Esophagus muscularis mucosa (tissue), 4 donors: Measurements from ENCODE around the gene STK16. TPM values are rescaled to one million over a fixed set of nuclear protein-coding genes. Genes with fewer than 3 reads are reported as not detected.

Experiments
- DNase-seq: peaks from one replicate; pipeline ENCODE4 v3.0.0-alpha.2; 2017; ENCODE audit errors: extremely low spot score
- H3K27ac ChIP-seq, 4 donors: fragments of 200-600 bp; sonication (generic); replicated peaks in 1 of 4; 1 replicate in 3 of 4; 2 replicates in 1 of 4; pipeline ENCODE4 v1.5.1; 2016 to 2019; ENCODE audit warnings: mild to moderate bottlenecking in 1 of 4
- H3K27me3 ChIP-seq, 4 donors: fragments of 200-600 bp; sonication (generic); one replicate each; pipeline versions ENCODE4 v1.5.1 to v1.6.0; 2016 to 2019
- H3K36me3 ChIP-seq, 4 donors: fragments of 200-600 bp; sonication (generic); one replicate each; pipeline ENCODE4 v1.5.1; 2016 to 2019
- H3K4me1 ChIP-seq, 4 donors: fragments of 200-600 bp; sonication (generic); one replicate each; pipeline ENCODE4 v1.5.1; 2016 to 2019
- H3K4me3 ChIP-seq, 4 donors: fragments of 200-600 bp; sonication (generic); 1 replicate in 2 of 4; 2 replicates in 2 of 4; pipeline ENCODE4 v1.5.1; 2016 to 2019; ENCODE audit warnings: mild to moderate bottlenecking in 4 of 4, moderate library complexity in 1 of 4
- H3K9me3 ChIP-seq, 4 donors: fragments of 200-600 bp; sonication (generic); 1 replicate in 3 of 4; 2 replicates in 1 of 4; pipeline ENCODE4 v1.5.1; 2016 to 2019
- CTCF ChIP-seq, 3 experiments: fragments of 200-600 bp in 2 of 3; fragments of 450-650 bp in 1 of 3; sonication (generic) in 2 of 3; IDR thresholded peaks; one replicate each; pipeline ENCODE4 v1.5.1; 2017 to 2019; ENCODE audit warnings: antibody characterized with exemption in 3 of 3, mild to moderate bottlenecking in 2 of 3, moderate library complexity in 1 of 3
- EP300 ChIP-seq: sonication (generic); formaldehyde crosslinking; IDR thresholded peaks from one replicate; pipeline ENCODE4 v1.6.1; 2017; ENCODE audit warnings: antibody characterized with exemption
- POLR2A ChIP-seq: fragments of 450-650 bp; IDR thresholded peaks from one replicate; pipeline ENCODE4 v1.6.1; 2017; ENCODE audit warnings: antibody characterized with exemption, moderate library complexity, mild to moderate bottlenecking, low read depth
- POLR2AphosphoS5 ChIP-seq, 2 donors: sonication (generic); formaldehyde crosslinking; IDR thresholded peaks; one replicate each; pipeline ENCODE4 v1.6.1; 2017; ENCODE audit warnings: antibody characterized with exemption in 2 of 2
- WGBS: methylation state at CpG from one replicate; pipeline ENCODE4 v1.1.5; 2018; 5-methylcytosine and 5-hydroxymethylcytosine counted together
- intact Hi-C: fragments of 100-400 bp; cut with DNase I; formaldehyde crosslinking; loops from one replicate; pipeline ENCODE4 v1.15.1; 2023
- total RNA-seq, 4 donors: library from RNA; depleted of rRNA; stranded (reverse); fragments of >200 nt; gene quantifications; one replicate each; pipeline versions ENCODE4 v1.1.0 to v1.2.1, GENCODE V29; 2016

Gene STK16
- total RNA-seq, 4 donors from 2014 or later, result 12.8 to 21.6 (median 16.7) TPM

DNA sequence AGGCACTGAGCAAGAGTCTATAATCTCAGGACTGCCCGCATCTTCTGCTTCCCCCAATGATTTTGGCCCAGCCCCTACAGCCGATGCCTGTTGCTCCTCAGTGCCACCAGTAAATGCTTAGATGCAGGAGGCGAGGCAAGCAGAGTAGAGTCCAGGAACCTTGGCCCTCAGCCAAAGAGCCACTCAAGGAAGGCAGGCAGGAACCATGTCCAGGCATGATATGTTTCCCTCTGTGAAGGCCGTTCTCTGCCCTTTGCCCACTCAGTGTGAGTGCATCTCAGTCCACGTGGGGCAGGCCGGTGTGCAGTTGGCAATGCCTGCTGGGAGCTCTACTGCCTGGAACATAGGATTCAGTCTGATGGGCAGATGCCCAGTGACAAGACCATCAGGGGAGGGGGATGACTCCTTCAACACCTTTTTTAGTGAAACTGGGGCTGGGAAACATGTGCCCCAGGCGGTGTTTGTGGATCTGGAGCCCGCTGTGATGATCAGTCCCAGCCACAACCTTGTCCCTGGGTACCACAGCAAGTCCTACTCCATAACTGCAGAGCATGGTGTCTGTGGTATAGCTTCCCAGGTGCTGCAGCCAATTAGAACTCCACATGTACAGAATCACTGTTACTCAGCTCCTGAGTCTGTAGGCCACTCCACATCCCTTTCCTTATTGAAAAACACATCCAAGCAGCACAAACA is 24.2 kb downstream of the STK16 start:
- Histone ChIP-seq H3K4me3 (no peak overlapping the region), H3K27me3 (no peaks in the 10 kb centered on the region), H3K36me3 (no peaks in the 10 kb centered on the region), H3K4me1 (peaks cover 8 to 9% (median 8%) of the 10 kb centered on the region in 4 donors), H3K27ac (no peak overlapping the region), H3K9me3 (no peaks in the 10 kb centered on the region)
- WGBS, result 55% methylated on average over 6 of the region's 8 CpGs
- DNase-seq, result no peak
- TF ChIP-seq POLR2A (no peak), CTCF (IDR thresholded peaks at IDR 0.05) (no peak), POLR2AphosphoS5 (IDR thresholded peaks at IDR 0.05) (no peak), EP300 (no peak)
- intact Hi-C loops, result no loop called here

DNA sequence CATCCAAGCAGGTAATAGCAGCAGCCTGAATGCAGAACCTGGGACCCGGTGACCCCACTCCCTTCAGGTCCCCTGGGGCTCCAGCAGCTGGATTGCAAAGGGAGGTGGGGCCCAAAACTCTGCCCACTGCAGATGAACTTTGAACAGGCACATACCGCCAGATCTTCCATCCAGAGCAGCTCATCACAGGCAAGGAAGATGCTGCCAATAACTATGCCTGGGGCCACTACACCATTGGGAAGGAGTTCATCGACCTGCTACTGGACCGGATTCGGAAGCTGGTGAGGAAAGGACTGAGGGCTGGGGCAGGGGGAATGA is 24.7 kb downstream of the STK16 start:
- Histone ChIP-seq H3K9me3 (no peaks in the 10 kb centered on the region), H3K27ac (no peak overlapping the region), H3K27me3 (no peaks in the 10 kb centered on the region), H3K4me3 (no peak overlapping the region), H3K36me3 (no peaks in the 10 kb centered on the region), H3K4me1 (peaks cover 8 to 13% (median 10%) of the 10 kb centered on the region in 4 donors)
- 83% methylated on average over 5 of the region's 5 CpGs for WGBS
- no peak for DNase-seq
- intact Hi-C loops, result no loop called here
- TF ChIP-seq EP300 (no peak), CTCF (IDR thresholded peaks at IDR 0.05) (no peak), POLR2A (no peak), POLR2AphosphoS5 (IDR thresholded peaks at IDR 0.05) (no peak)

GRCh38 chr2:219271021-219271420 is 25.7 kb downstream of the STK16 start:
- Histone ChIP-seq H3K4me3 (no peak overlapping the region), H3K27me3 (no peaks in the 10 kb centered on the region), H3K4me1 (peaks cover 8 to 14% (median 11%) of the 10 kb centered on the region in 4 donors), H3K27ac (no peak overlapping the region), H3K9me3 (no peaks in the 10 kb centered on the region), H3K36me3 (no peaks in the 10 kb centered on the region)
- intact Hi-C loops, result no loop called here
- no peak for TF ChIP-seq EP300
- no peak for TF ChIP-seq CTCF (IDR thresholded peaks at IDR 0.05)
- TF ChIP-seq POLR2AphosphoS5 (IDR thresholded peaks at IDR 0.05), result no peak
- TF ChIP-seq POLR2A, result no peak
- WGBS, result 88% methylated on average over 2 of the region's 2 CpGs
- no peak for DNase-seq

- TF ChIP-seq POLR2A (no peak), CTCF (IDR thresholded peaks at IDR 0.05) (no peak), EP300 (no peak), POLR2AphosphoS5 (IDR thresholded peaks at IDR 0.05) (no peak)
- peaks cover 8 to 14% (median 11%) of the 10 kb centered on the region in 4 donors for H3K4me1 ChIP-seq
- no peaks in the 10 kb centered on the region for H3K27me3 ChIP-seq
- no peaks in the 10 kb centered on the region for H3K9me3 ChIP-seq
- intact Hi-C loops, result no loop called here
- no peak overlapping the region for H3K27ac ChIP-seq
- WGBS, result 88% methylated on average over 4 of the region's 4 CpGs
- no peak overlapping the region for H3K4me3 ChIP-seq
- DNase-seq, result no peak
- H3K36me3 ChIP-seq, result no peaks in the 10 kb centered on the region
Measured at GRCh38 chr2:219272356-219272755, 27.1 kb downstream of the STK16 start.

DNA sequence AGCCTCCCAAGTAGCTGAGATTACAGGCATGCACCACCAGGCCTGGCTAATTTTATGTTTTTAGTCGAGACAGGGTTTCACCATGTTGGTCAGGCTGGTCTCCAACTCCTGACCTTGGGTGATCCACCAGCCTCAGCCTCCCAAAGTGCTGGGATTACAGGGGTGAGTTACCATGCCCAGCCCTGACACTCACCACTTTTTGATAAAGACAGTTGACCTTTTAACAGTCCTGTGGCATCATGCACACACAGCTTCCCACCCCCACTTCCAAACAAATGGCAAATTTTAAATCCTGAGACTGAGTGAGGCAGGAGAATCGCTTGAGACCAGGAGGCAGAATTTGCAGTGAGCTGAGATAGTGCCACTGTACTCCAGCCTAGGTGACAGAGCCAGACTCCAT is 27.7 kb downstream of the STK16 start:
- WGBS, result 82% methylated on average over 1 of the region's 2 CpGs
- Histone ChIP-seq H3K27me3 (no peaks in the 10 kb centered on the region), H3K4me1 (peaks cover 14 to 20% (median 18%) of the 10 kb centered on the region in 4 donors), H3K36me3 (no peaks in the 10 kb centered on the region), H3K9me3 (no peaks in the 10 kb centered on the region), H3K4me3 (no peak overlapping the region), H3K27ac (no peak overlapping the region)
- TF ChIP-seq POLR2AphosphoS5 (IDR thresholded peaks at IDR 0.05), result no peak
- no peak for TF ChIP-seq EP300
- no peak for DNase-seq
- intact Hi-C loops, result no loop called here
